ENCODE data around the gene LTB4R. TPM values are rescaled to one million over a fixed set of nuclear protein-coding genes. Genes with fewer than 3 reads are reported as not detected.

LTB4R gene
- total RNA-seq, 2 donors from 2014 or later: 6.4 to 6.6 TPM

- TF ChIP-seq CTCF (conservative IDR thresholded peaks at IDR 0.05): no peak
- Mint-ChIP-seq H3K36me3 (ENCODE audit: low read depth) (no peaks in the 10 kb centered on the region), H3K27me3 (ENCODE audit: insufficient read depth) (no peaks in the 10 kb centered on the region), H3K4me3 (no peak overlapping the region), H3K9me3 (no peaks in the 10 kb centered on the region), H3K4me1 (no peaks in the 10 kb centered on the region), H3K27ac (no peak overlapping the region)
- Histone ChIP-seq H3K4me1 (ENCODE audit: control insufficient read depth, insufficient read depth, low read length) (no peaks in the 10 kb centered on the region), H3K36me3 (ENCODE audit: control insufficient read depth, insufficient read depth, low read length) (no peaks in the 10 kb centered on the region), H3K4me3 (ENCODE audit: low read length) (no peak overlapping the region), H3K27me3 (ENCODE audit: control insufficient read depth, insufficient read depth, low read length, poor library complexity, severe bottlenecking) (no peaks in the 10 kb centered on the region), H3K27ac (ENCODE audit: low read depth, low read length) (no peak overlapping the region), H3K9me3 (ENCODE audit: control insufficient read depth, low read length) (no peaks in the 10 kb centered on the region), H3K9ac (ENCODE audit: extremely low read depth, low read length, poor library complexity, severe bottlenecking) (no peak overlapping the region)
- DNase-seq: no peak
- 90 to 96% methylated on average over 4 to 6 of the region's 6 CpGs for WGBS, 2 experiments (ENCODE audit: insufficient coverage in 1 of 2, insufficient read length in 1 of 2)
Measured at GRCh38 chr14:24280797-24281460, 30.4 kb upstream of the LTB4R start.

- H3K9me3 Mint-ChIP-seq: no peaks in the 10 kb centered on the region
- no peaks in the 10 kb centered on the region for H3K9me3 ChIP-seq (ENCODE audit: control insufficient read depth, low read length)
- H3K27me3 Mint-ChIP-seq (ENCODE audit: insufficient read depth): no peaks in the 10 kb centered on the region
- H3K9ac ChIP-seq (ENCODE audit: extremely low read depth, low read length, poor library complexity, severe bottlenecking): no peak overlapping the region
- H3K4me3 Mint-ChIP-seq: no peak overlapping the region
- no peak overlapping the region for H3K27ac Mint-ChIP-seq
- no peaks in the 10 kb centered on the region for H3K36me3 Mint-ChIP-seq (ENCODE audit: low read depth)
- no peaks in the 10 kb centered on the region for H3K36me3 ChIP-seq (ENCODE audit: control insufficient read depth, insufficient read depth, low read length)
- no peak for TF ChIP-seq CTCF (conservative IDR thresholded peaks at IDR 0.05)
- no peaks in the 10 kb centered on the region for H3K27me3 ChIP-seq (ENCODE audit: control insufficient read depth, insufficient read depth, low read length, poor library complexity, severe bottlenecking)
- H3K4me1 ChIP-seq (ENCODE audit: control insufficient read depth, insufficient read depth, low read length): no peaks in the 10 kb centered on the region
- H3K27ac ChIP-seq (ENCODE audit: low read depth, low read length): no peak overlapping the region
- H3K4me3 ChIP-seq (ENCODE audit: low read length): no peak overlapping the region
- DNase-seq: no peak
- 95 to 97% methylated on average over 4 to 7 of the region's 7 CpGs for WGBS, 2 experiments (ENCODE audit: insufficient coverage in 1 of 2, insufficient read length in 1 of 2)
- H3K4me1 Mint-ChIP-seq: no peaks in the 10 kb centered on the region
Measured at GRCh38 chr14:24281636-24282035, 29.7 kb upstream of the LTB4R start.

DNA sequence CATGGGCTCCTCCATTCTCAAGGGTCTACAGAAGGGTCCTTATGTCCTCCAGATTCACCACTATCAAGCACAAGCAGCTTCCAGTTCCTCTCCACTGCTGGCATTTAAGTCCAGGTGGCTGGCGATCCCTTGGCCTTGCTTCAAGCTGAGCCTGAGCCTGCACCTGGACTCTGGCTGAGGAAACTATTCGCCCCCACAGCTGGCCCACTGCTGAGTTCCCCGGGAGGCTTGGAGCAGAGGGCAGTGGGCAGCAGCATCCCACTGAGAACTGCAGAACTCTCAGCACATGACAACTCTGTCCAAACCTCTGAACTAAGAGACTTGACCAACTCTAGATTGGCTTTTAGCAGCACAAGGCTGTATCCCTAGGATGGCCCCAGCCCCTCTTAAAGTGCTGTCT lies 28.6 kb upstream of the LTB4R start:
- TF ChIP-seq CTCF (conservative IDR thresholded peaks at IDR 0.05): no peak
- no peaks in the 10 kb centered on the region for H3K9me3 Mint-ChIP-seq
- 86 to 87% methylated on average over 2 to 3 of the region's 3 CpGs for WGBS, 2 experiments (ENCODE audit: insufficient coverage in 1 of 2, insufficient read length in 1 of 2)
- H3K4me3 ChIP-seq (ENCODE audit: low read length): no peak overlapping the region
- H3K27me3 Mint-ChIP-seq (ENCODE audit: insufficient read depth): no peaks in the 10 kb centered on the region
- H3K4me3 Mint-ChIP-seq: no peak overlapping the region
- no peaks in the 10 kb centered on the region for H3K4me1 ChIP-seq (ENCODE audit: control insufficient read depth, insufficient read depth, low read length)
- H3K4me1 Mint-ChIP-seq: no peaks in the 10 kb centered on the region
- no peaks in the 10 kb centered on the region for H3K36me3 Mint-ChIP-seq (ENCODE audit: low read depth)
- H3K9me3 ChIP-seq (ENCODE audit: control insufficient read depth, low read length): no peaks in the 10 kb centered on the region
- H3K27ac Mint-ChIP-seq: no peak overlapping the region
- no peak overlapping the region for H3K27ac ChIP-seq (ENCODE audit: low read depth, low read length)
- H3K36me3 ChIP-seq (ENCODE audit: control insufficient read depth, insufficient read depth, low read length): no peaks in the 10 kb centered on the region
- H3K27me3 ChIP-seq (ENCODE audit: control insufficient read depth, insufficient read depth, low read length, poor library complexity, severe bottlenecking): no peaks in the 10 kb centered on the region
- H3K9ac ChIP-seq (ENCODE audit: extremely low read depth, low read length, poor library complexity, severe bottlenecking): no peak overlapping the region
- DNase-seq: no peak

Measured in endodermal cell (in vitro differentiated cells).